Endothelial cell of umbilical vein (primary cell): ENCODE results near the gene HP1BP3. TPM values are rescaled to one million over a fixed set of nuclear protein-coding genes. Genes with fewer than 3 reads are reported as not detected.

Experiments used
- BruUV-seq: library from RNA; stranded (reverse); fragments of 400-500 nt; replicated peaks from 2 replicates; lab custom pipeline; 2021; lab: Mats Ljungman, UMichigan
- CTCF ChIA-PET: fragments of 300-600, 350-600 bp; sonication (Branson Sonifier 250); formaldehyde crosslinking; loops from one replicate; lab custom pipeline; 2021; ENCODE audit warnings: antibody characterized with exemption, inconsistent platforms; lab: Charles Lee
- POLR2A ChIA-PET: fragments of 300-600, 350-600 bp; sonication (Branson Sonifier 250); formaldehyde crosslinking; loops from one replicate; lab custom pipeline; 2021; ENCODE audit warnings: antibody characterized with exemption, inconsistent platforms; lab: Charles Lee
- DNase-seq: peaks from one replicate; pipeline ENCODE4 v3.0.0-alpha.2; 2011; ENCODE audit warnings: low read depth, low spot score
- FAIRE-seq: peaks from 2 replicates; lab custom pipeline; 2011; peaks lifted over from hg19 to GRCh38; lab: Jason Lieb, UNC
- H2AFZ ChIP-seq: 2 replicates; pipeline ENCODE4 v1.6.0; 2012; ENCODE audit warnings: low read depth, low read length, control low read depth, inconsistent platforms
- H3K27ac ChIP-seq: 2 replicates; pipeline ENCODE4 v1.5.1; 2011; ENCODE audit warnings: low read depth, mild to moderate bottlenecking, control low read depth, low read length, moderate library complexity; ENCODE audit not compliant: insufficient read depth
- H3K27me3 ChIP-seq, 2 experiments: 2 replicates each; pipeline versions ENCODE4 v1.6.0 to v1.6.1; 2011; ENCODE audit warnings: low read length in 2 of 2, mixed read lengths in 1 of 2; ENCODE audit not compliant: control insufficient read depth in 2 of 2, insufficient read depth in 2 of 2
- H3K36me3 ChIP-seq, 2 experiments: 2 replicates in 1 of 2; 3 replicates in 1 of 2; pipeline ENCODE4 v1.5.1; 2011; ENCODE audit warnings: low read length in 2 of 2, mild to moderate bottlenecking in 1 of 2, moderate library complexity in 1 of 2; ENCODE audit not compliant: control insufficient read depth in 2 of 2, insufficient read depth in 2 of 2; ENCODE audit errors: extremely low read depth in 1 of 2
- H3K4me1 ChIP-seq: 3 replicates; pipeline ENCODE4 v1.5.1; 2011; ENCODE audit warnings: mild to moderate bottlenecking, low read length; ENCODE audit not compliant: control insufficient read depth, insufficient read depth; ENCODE audit errors: extremely low read depth
- H3K4me2 ChIP-seq: 2 replicates; pipeline ENCODE4 v1.6.1; 2011; ENCODE audit warnings: low read length, control low read depth, mixed read lengths; ENCODE audit not compliant: insufficient read depth
- H3K4me3 ChIP-seq, 3 experiments: fragments of 200-600 bp in 1 of 3; sonication (generic), shearing (Covaris generic) in 1 of 3; replicated peaks in 1 of 3; 2 replicates each; pipeline ENCODE4 v1.5.1; 2011 to 2016; ENCODE audit warnings: control low read depth in 3 of 3, low read length in 3 of 3, mild to moderate bottlenecking in 2 of 3, inconsistent platforms in 1 of 3, low read depth in 1 of 3, moderate library complexity in 1 of 3; ENCODE audit not compliant: insufficient read depth in 1 of 3
- H3K79me2 ChIP-seq: 2 replicates; pipeline ENCODE4 v1.6.0; 2012; ENCODE audit warnings: low read length, inconsistent platforms; ENCODE audit not compliant: control insufficient read depth, insufficient read depth
- H3K9ac ChIP-seq: replicated peaks from 2 replicates; pipeline ENCODE3; 2011; ENCODE audit warnings: low read length, control low read depth; ENCODE audit not compliant: insufficient read depth; ENCODE audit errors: extremely low read depth
- H3K9me1 ChIP-seq: replicated peaks from 3 replicates; pipeline ENCODE4 v1.6.0; 2011; ENCODE audit warnings: mild to moderate bottlenecking, low read length; ENCODE audit not compliant: control insufficient read depth, insufficient read depth; ENCODE audit errors: extremely low read depth
- H3K9me3 ChIP-seq: replicated peaks from 2 replicates; pipeline ENCODE4 v1.5.1; 2012; ENCODE audit warnings: low read length, inconsistent platforms; ENCODE audit not compliant: control insufficient read depth, insufficient read depth
- H4K20me1 ChIP-seq: replicated peaks from 2 replicates; pipeline ENCODE3; 2011; ENCODE audit warnings: mild to moderate bottlenecking, low read length; ENCODE audit not compliant: control insufficient read depth, insufficient read depth; ENCODE audit errors: extremely low read depth
- EZH2 ChIP-seq: IDR thresholded peaks from 2 replicates; pipeline ENCODE4 v1.6.1; 2012; ENCODE audit warnings: borderline replicate concordance, low read depth, mild to moderate bottlenecking, moderate library complexity, low read length, inconsistent platforms; ENCODE audit not compliant: severe bottlenecking
- GATA2 ChIP-seq: IDR thresholded peaks from 2 replicates; pipeline ENCODE4 v1.7.0; 2011; ENCODE audit warnings: low read depth, mild to moderate bottlenecking, moderate library complexity, mixed read lengths, low read length; ENCODE audit not compliant: insufficient read length, insufficient read depth
- JUN ChIP-seq: IDR thresholded peaks from 2 replicates; pipeline ENCODE4 v1.6.1; 2011; ENCODE audit warnings: borderline replicate concordance, low read depth; ENCODE audit not compliant: insufficient read length, insufficient read depth
- MYC ChIP-seq: IDR thresholded peaks from one replicate; pipeline ENCODE4 v1.6.1; 2011; ENCODE audit warnings: mild to moderate bottlenecking, low read depth, low read length
- POLR2AphosphoS5 ChIP-seq: IDR thresholded peaks from 2 replicates; pipeline ENCODE4 v1.6.1; 2012; ENCODE audit warnings: low read depth, mild to moderate bottlenecking, control low read depth, low read length, moderate library complexity; ENCODE audit not compliant: insufficient read depth
- dilution Hi-C: fragments of 300-500 bp; cut with MboI; formaldehyde crosslinking; loops from one replicate; pipeline ENCODE4 v1.15.0; 2019; ENCODE audit warnings: low sequenced_read_pairs; ENCODE audit not compliant: extremely low pct_ligation_motif_present
- intact Hi-C: fragments of 100-400 bp; cut with micrococcal nuclease; formaldehyde crosslinking; loops from one replicate; pipeline ENCODE4 v1.10.0; 2022
- polyA plus RNA-seq, 4 experiments: library from polyadenylated mRNA; depleted of rRNA in 3 of 4; stranded (reverse) in 3 of 4; unstranded in 1 of 4; fragments of >200 nt; gene quantifications; 2 replicates each; pipeline versions ENCODE4 v1.2.1 to v1.2.3, GENCODE V29; 2011 to 2012; ENCODE audit warnings: missing spikeins in 1 of 4
- total RNA-seq: library from RNA; stranded (reverse); gene quantifications from 2 replicates; pipeline ENCODE4 v1.2.3, GENCODE V29; 2021
- TF ChIP-seq, protein P1 (sequence below), 2 donors: IDR thresholded peaks; 1 replicate in 1 of 2; 2 replicates in 1 of 2; pipeline ENCODE4 v1.5.1; 2011; ENCODE audit warnings: low read length in 2 of 2, mild to moderate bottlenecking in 2 of 2, moderate library complexity in 2 of 2, control low read depth in 1 of 2, inconsistent platforms in 1 of 2, low read depth in 1 of 2; ENCODE audit not compliant: insufficient read depth in 1 of 2; ENCODE audit errors: extremely low read depth in 1 of 2
- TF ChIP-seq, protein P2 (sequence below): IDR thresholded peaks from 2 replicates; pipeline ENCODE4 v1.6.1; 2011; ENCODE audit not compliant: insufficient read depth, insufficient read length

The HP1BP3 gene
- total and polyA plus RNA-seq, 2 donors (not counting 3 experiments of a cell fraction or from before 2014, with no cell fraction given), result 87.2 to 231 TPM

DNA sequence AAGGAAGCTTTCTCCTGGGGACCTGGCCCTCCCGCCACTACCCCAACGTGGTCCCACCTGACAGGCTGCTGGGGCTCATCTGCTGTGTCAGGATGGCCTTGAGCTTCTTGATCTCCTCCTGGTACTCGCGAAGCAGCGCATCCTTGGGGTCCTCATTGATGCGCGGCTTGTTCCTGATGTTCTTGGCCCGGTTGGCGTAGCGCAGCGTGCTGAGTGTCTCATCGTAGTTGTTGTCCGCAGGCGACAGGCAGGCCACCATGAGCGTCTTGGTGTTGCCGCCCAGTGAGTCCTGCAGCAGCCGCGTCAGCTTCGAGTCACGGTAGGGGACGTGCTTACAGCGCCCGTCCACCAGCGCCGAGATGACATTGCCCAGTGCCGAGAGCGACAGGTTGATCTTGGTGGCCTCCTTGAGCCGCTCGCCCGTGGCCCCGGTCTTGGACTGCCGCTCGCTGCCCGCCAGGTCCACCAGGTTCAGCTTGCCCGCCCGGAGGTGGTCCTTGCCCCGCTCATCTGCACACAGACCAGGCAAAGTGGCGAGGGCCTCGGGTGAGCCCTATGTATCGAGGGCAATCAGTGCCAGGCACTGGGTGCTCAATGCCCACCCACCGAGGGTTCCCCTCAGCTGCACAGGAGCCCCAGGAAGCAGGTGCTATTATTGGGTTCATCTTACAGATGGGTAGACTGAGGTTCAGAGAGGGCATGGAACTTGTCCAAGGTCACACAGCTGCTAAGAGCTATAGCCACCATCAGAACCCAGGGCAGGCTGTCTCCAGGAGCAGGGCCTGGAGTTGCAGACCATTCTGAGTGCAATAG lies 82.5 kb downstream of the HP1BP3 start:
- H3K36me3 ChIP-seq, result no peaks in the 10 kb centered on the region
- H3K4me3 ChIP-seq, result no peak overlapping the region
- no peak overlapping the region for H3K4me2 ChIP-seq
- dilution Hi-C loops, result no loop called here
- no peaks in the 10 kb centered on the region for H3K9me1 ChIP-seq
- no peaks in the 10 kb centered on the region for H3K4me1 ChIP-seq
- H3K9ac ChIP-seq, result no peak overlapping the region
- CTCF ChIA-PET, result interaction anchor here (1.0 to 1.2 kb wide), 2 partner anchors 77 to 490 kb away, joined by 3 to 4 read pairs; no protein-coding TSS in a partner anchor
- H3K9me3 ChIP-seq, result no peaks in the 10 kb centered on the region
- BruUV-seq, result no TSS peak
- TF ChIP-seq GATA2, result no peak
- TF ChIP-seq, protein P1, sequence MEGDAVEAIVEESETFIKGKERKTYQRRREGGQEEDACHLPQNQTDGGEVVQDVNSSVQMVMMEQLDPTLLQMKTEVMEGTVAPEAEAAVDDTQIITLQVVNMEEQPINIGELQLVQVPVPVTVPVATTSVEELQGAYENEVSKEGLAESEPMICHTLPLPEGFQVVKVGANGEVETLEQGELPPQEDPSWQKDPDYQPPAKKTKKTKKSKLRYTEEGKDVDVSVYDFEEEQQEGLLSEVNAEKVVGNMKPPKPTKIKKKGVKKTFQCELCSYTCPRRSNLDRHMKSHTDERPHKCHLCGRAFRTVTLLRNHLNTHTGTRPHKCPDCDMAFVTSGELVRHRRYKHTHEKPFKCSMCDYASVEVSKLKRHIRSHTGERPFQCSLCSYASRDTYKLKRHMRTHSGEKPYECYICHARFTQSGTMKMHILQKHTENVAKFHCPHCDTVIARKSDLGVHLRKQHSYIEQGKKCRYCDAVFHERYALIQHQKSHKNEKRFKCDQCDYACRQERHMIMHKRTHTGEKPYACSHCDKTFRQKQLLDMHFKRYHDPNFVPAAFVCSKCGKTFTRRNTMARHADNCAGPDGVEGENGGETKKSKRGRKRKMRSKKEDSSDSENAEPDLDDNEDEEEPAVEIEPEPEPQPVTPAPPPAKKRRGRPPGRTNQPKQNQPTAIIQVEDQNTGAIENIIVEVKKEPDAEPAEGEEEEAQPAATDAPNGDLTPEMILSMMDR (IDR thresholded peaks at IDR 0.05; ENCODE audit: extremely low read depth in 1 of 2, insufficient read depth in 1 of 2, low read depth in 1 of 2, low read length in 2 of 2), result no peak
- TF ChIP-seq JUN, result no peak
- no peak for TF ChIP-seq EZH2
- TF ChIP-seq MYC, result no peak
- TF ChIP-seq, protein P2, sequence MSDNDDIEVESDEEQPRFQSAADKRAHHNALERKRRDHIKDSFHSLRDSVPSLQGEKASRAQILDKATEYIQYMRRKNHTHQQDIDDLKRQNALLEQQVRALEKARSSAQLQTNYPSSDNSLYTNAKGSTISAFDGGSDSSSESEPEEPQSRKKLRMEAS, result no peak
- no peak for TF ChIP-seq POLR2AphosphoS5
- no peak for DNase-seq
- FAIRE-seq, result no peak
- no peaks in the 10 kb centered on the region for H3K79me2 ChIP-seq
- intact Hi-C loops, result no loop called here
- no peaks in the 10 kb centered on the region for H4K20me1 ChIP-seq
- H2AFZ ChIP-seq, result no peak overlapping the region
- H3K27ac ChIP-seq, result no peak overlapping the region
- POLR2A ChIA-PET, result no interaction called here
- H3K27me3 ChIP-seq, result no peaks in the 10 kb centered on the region
